GM12878 (cell line): ENCODE results near the gene CACNG4. TPM values are rescaled to one million over a fixed set of nuclear protein-coding genes. Genes with fewer than 3 reads are reported as not detected.

Experiments used
- ATAC-seq: fragments of 200-7000 bp; cut with Tn5 transposase; 3 replicates; pipeline ENCODE4 v1.9.1; 2020; ENCODE audit warnings: mild to moderate bottlenecking, moderate library complexity
- BruUV-seq: library from RNA; stranded (reverse); fragments of 400-500 nt; replicated peaks from 2 replicates; lab custom pipeline; 2021; lab: Mats Ljungman, UMichigan
- CTCF ChIA-PET: fragments of 300-600 bp; sonication (Branson Sonifier 250); formaldehyde crosslinking; extraction: SDS; loops from one replicate; lab custom pipeline; 2021; ENCODE audit warnings: inconsistent platforms; lab: Yijun Ruan, JAX
- POLR2A ChIA-PET: fragments of 350-600 bp; formaldehyde crosslinking; extraction: SDS; loops from one replicate; lab custom pipeline; 2021; ENCODE audit warnings: inconsistent platforms; lab: Charles Lee
- RAD21 ChIA-PET: fragments of 300-600 bp; sonication (Branson Sonifier 250); formaldehyde crosslinking; loops from one replicate; lab custom pipeline; 2023; ENCODE audit warnings: antibody characterized with exemption; ENCODE audit not compliant: unreplicated experiment; lab: Charles Lee
- SMC1A ChIA-PET: fragments of 300-600 bp; sonication (Branson Sonifier 250); formaldehyde crosslinking; loops from one replicate; lab custom pipeline; 2023; ENCODE audit not compliant: unreplicated experiment, uncharacterized antibody; lab: Charles Lee
- DNase-seq: peaks from one replicate; pipeline ENCODE4 v3.0.0-alpha.2; 2011; ENCODE audit warnings: low read depth, low spot score
- FAIRE-seq: peaks from 3 replicates; lab custom pipeline; 2011; peaks lifted over from hg19 to GRCh38; lab: Jason Lieb, UNC
- H2AFZ ChIP-seq: 2 replicates; pipeline ENCODE4 v1.6.0; 2011; ENCODE audit warnings: low read depth, low read length, control low read depth; ENCODE audit not compliant: control insufficient read depth
- H3K27ac ChIP-seq: 2 replicates; pipeline ENCODE4 v1.5.1; 2011; ENCODE audit warnings: control low read depth; ENCODE audit not compliant: control insufficient read depth, insufficient read depth
- H3K27me3 ChIP-seq, 2 experiments: replicated peaks in 1 of 2; 2 replicates each; pipeline versions ENCODE4 v1.6.0 to v1.6.1; 2011; ENCODE audit warnings: low read length in 1 of 2; ENCODE audit not compliant: control insufficient read depth in 2 of 2, insufficient read depth in 2 of 2
- H3K36me3 ChIP-seq, 2 experiments: 2 replicates each; pipeline ENCODE4 v1.5.1; 2011; ENCODE audit warnings: low read length in 1 of 2; ENCODE audit not compliant: control insufficient read depth in 2 of 2, insufficient read depth in 2 of 2
- H3K4me1 ChIP-seq: 2 replicates; pipeline ENCODE4 v1.6.1; 2011; ENCODE audit warnings: mild to moderate bottlenecking, low read length, moderate library complexity, mixed read lengths; ENCODE audit not compliant: control insufficient read depth, insufficient read depth
- H3K4me2 ChIP-seq: 2 replicates; pipeline ENCODE4 v1.6.0; 2011; ENCODE audit warnings: control low read depth; ENCODE audit not compliant: control insufficient read depth, insufficient read depth
- H3K4me3 ChIP-seq: fragments of 200-600 bp; sonication (generic); 2 replicates; pipeline ENCODE4 v1.5.1; 2016
- H3K79me2 ChIP-seq: 2 replicates; pipeline ENCODE4 v1.6.0; 2011; ENCODE audit warnings: low read length; ENCODE audit not compliant: control insufficient read depth, insufficient read depth
- H3K9ac ChIP-seq: 2 replicates; pipeline ENCODE4 v1.8.0; 2011; ENCODE audit warnings: low read length, control low read depth, mixed read lengths; ENCODE audit not compliant: control insufficient read depth, insufficient read depth
- H3K9me3 ChIP-seq: replicated peaks from 3 replicates; pipeline ENCODE4 v1.5.1; 2011; ENCODE audit warnings: mild to moderate bottlenecking, low read length; ENCODE audit not compliant: control insufficient read depth, insufficient read depth
- H4K20me1 ChIP-seq: 2 replicates; pipeline ENCODE4 v1.6.0; 2011; ENCODE audit not compliant: control insufficient read depth, insufficient read depth
- CEBPB ChIP-seq, 2 experiments: fragments of 150-350 bp in 1 of 2; IDR thresholded peaks; 2 replicates each; pipeline ENCODE4 v1.6.1; 2012 to 2014; ENCODE audit warnings: low read depth in 2 of 2, low read length in 2 of 2, borderline replicate concordance in 1 of 2, inconsistent platforms in 1 of 2
- EED ChIP-seq: sonication (generic); IDR thresholded peaks from 2 replicates; pipeline ENCODE4 v1.6.1; 2016; ENCODE audit warnings: antibody characterized with exemption, low read depth
- EGR1 ChIP-seq, 2 experiments: IDR thresholded peaks; 1 replicate in 1 of 2; 2 replicates in 1 of 2; pipeline ENCODE4 v1.6.1; 2011 to 2012; ENCODE audit warnings: low read depth in 2 of 2, low read length in 2 of 2, borderline replicate concordance in 1 of 2, mild to moderate bottlenecking in 1 of 2, moderate library complexity in 1 of 2
- GABPA ChIP-seq: IDR thresholded peaks from 2 replicates; pipeline ENCODE4 v1.6.1; 2014; ENCODE audit warnings: antibody characterized with exemption, low read depth, mild to moderate bottlenecking, inconsistent platforms
- IKZF1 ChIP-seq: fragments of 450-650 bp; conservative IDR thresholded peaks from 2 replicates; pipeline ENCODE4 v1.6.1; 2017; ENCODE audit warnings: antibody characterized with exemption, mild to moderate bottlenecking
- IRF4 ChIP-seq: IDR thresholded peaks from 2 replicates; pipeline ENCODE4 v1.6.1; 2011; ENCODE audit warnings: low read depth, low read length
- MEF2B ChIP-seq: fragments of 450-650 bp; IDR thresholded peaks from 2 replicates; pipeline ENCODE4 v1.6.1; 2018; ENCODE audit warnings: mild to moderate bottlenecking, moderate library complexity; ENCODE audit not compliant: partially characterized antibody, poor library complexity, severe bottlenecking
- NFIC ChIP-seq: IDR thresholded peaks from 2 replicates; pipeline ENCODE4 v1.6.1; 2012; ENCODE audit warnings: low read depth, mild to moderate bottlenecking, inconsistent platforms, low read length, moderate library complexity
- NFYB ChIP-seq: IDR thresholded peaks from 2 replicates; pipeline ENCODE4 v1.6.1; 2011; ENCODE audit warnings: low read depth, mild to moderate bottlenecking, low read length, improper control_type of control experiment, moderate library complexity; ENCODE audit not compliant: insufficient read depth
- NR2C1 ChIP-seq: fragments of 450-650 bp; IDR thresholded peaks from 2 replicates; pipeline ENCODE4 v1.6.1; 2017; ENCODE audit warnings: antibody characterized with exemption, mild to moderate bottlenecking, moderate library complexity
- RBBP5 ChIP-seq: fragments of 200-600 bp; sonication (generic); conservative IDR thresholded peaks from 2 replicates; pipeline ENCODE4 v1.6.1; 2016
- SUPT20H ChIP-seq: IDR thresholded peaks from 2 replicates; pipeline ENCODE4 v1.6.1; 2011; ENCODE audit warnings: low read depth, mild to moderate bottlenecking, low read length, moderate library complexity, borderline replicate concordance; ENCODE audit not compliant: control insufficient read depth
- WGBS: methylation state at CpG from one replicate; pipeline ENCODE4 v1.1.6; 2016; ENCODE audit warnings: low lambda C conversion rate; ENCODE audit not compliant: insufficient replicate concordance, insufficient coverage; ENCODE audit errors: missing lambda C conversion rate; 5-methylcytosine and 5-hydroxymethylcytosine counted together
- in situ Hi-C: fragments of 300-500 bp; cut with MboI; formaldehyde crosslinking; loops from 9 replicates; pipeline ENCODE4 v1.14.3; 2018; ENCODE audit warnings: mixed read lengths
- intact Hi-C: fragments of 100-400 bp; cut with micrococcal nuclease; formaldehyde crosslinking; loops from one replicate; pipeline ENCODE4 v1.14.2; 2022; ENCODE audit not compliant: unreplicated experiment
- polyA plus RNA-seq, 11 experiments: library from polyadenylated mRNA; depleted of rRNA in 4 of 11; unstranded in 6 of 11; stranded (reverse) in 5 of 11; fragments of >200 nt; fragmentation: Nextera tagmentation in 4 of 11; fragmentation: Illumina TruSeq in 1 of 11; extraction: Ambion mirVana in 4 of 11; extraction: Trizol in 1 of 11; gene quantifications; 1 replicate in 1 of 11; 2 replicates in 10 of 11; pipeline versions ENCODE4 v1.2.1 to v1.2.3, GENCODE V29; 2011 to 2016; ENCODE audit warnings: inconsistent platforms in 2 of 11, missing spikeins in 2 of 11, low read depth in 1 of 11
- total RNA-seq, 4 experiments: library from RNA; depleted of rRNA in 3 of 4; stranded (reverse); fragments of >200 nt in 3 of 4; fragmentation: Illumina TruSeq in 1 of 4; extraction: Trizol in 1 of 4; gene quantifications; 2 replicates each; pipeline versions ENCODE4 v1.2.1 to v1.2.3, GENCODE V29; 2013 to 2021
- TF ChIP-seq, protein P1 (sequence below): IDR thresholded peaks from 2 replicates; pipeline ENCODE4 v1.6.1; 2011; ENCODE audit warnings: low read depth, low read length, improper control_type of control experiment, borderline replicate concordance
- TF ChIP-seq, protein P2 (sequence below): IDR thresholded peaks from 2 replicates; pipeline ENCODE4 v1.6.1; 2012; ENCODE audit warnings: improper control_type of control experiment, low read depth, low read length; ENCODE audit not compliant: insufficient replicate concordance

The CACNG4 gene
- total and polyA plus RNA-seq, 10 of the 15 experiments (the other 5 are each of a cell fraction or from before 2014, with no cell fraction given), result 0.08 TPM; not detected in 8

DNA sequence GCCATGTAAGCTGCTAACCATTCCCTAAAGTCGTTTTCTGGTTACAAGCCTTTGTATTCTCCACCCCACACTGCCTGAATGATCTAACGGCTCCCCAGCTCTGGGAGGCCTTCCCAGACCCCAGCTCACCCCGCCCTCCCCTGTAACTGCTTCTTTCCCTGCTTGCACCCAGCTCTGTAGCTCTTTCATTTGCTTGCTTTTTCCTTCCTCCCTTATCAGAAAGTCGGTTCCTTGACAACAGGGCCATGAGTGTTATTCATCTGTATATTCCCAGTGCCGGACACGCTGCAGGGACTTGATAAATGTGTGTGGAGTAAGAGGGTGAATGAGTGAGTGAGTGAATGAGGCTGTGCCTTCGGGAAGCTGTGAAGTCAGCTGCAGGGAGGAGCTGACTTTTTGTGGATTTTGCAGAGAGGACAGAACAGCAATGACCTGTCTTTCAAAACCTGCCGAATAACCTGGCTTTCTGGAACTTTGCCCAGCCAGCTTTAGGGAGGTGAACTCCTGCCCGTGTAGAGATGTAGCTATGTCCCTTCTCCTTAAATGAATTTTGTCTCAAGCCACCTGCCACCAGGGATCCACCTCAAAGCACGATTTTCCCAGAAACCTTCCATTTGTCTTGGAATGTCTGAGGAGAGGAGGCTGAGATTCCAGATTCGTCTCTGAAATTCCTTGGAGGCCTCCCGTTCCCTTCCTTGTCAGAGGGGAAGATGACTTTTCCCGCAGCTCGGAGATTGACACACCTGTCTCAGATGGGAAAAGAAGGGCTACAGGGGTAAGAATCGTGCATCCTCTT, 20.0 kb upstream of the CACNG4 start:
- ATAC-seq, result no peak
- CTCF ChIA-PET, result interaction anchor here (0.6 kb wide), 1 partner anchor 45 kb away, joined by 3 read pairs; no protein-coding TSS in a partner anchor
- intact Hi-C loops (no loop called here), in situ Hi-C loops (no loop called here)
- Histone ChIP-seq H3K27me3 (peaks cover 1 to 3% of the 10 kb centered on the region in 2 experiments; a peak in 2 of 4 replicates), H3K27ac (no peak overlapping the region), H4K20me1 (no peaks in the 10 kb centered on the region), H3K79me2 (no peaks in the 10 kb centered on the region), H3K9me3 (no peaks in the 10 kb centered on the region), H3K4me1 (0 out of 2 replicates have a peak, but pooled peaks cover 3% of the 10 kb centered on the region), H2AFZ (no peak overlapping the region), H3K4me2 (no peak overlapping the region), H3K9ac (no peak overlapping the region), H3K36me3 (no peaks in the 10 kb centered on the region), H3K4me3 (no peak overlapping the region)
- no TSS peak for BruUV-seq
- DNase-seq, result no peak
- WGBS, result 17% methylated on average over 15 of the region's 15 CpGs
- SMC1A ChIA-PET, result interaction anchor here (1.2 kb wide), 1 partner anchor 13 kb away, joined by 3 read pairs; no protein-coding TSS in a partner anchor
- POLR2A ChIA-PET, result no interaction called here
- RAD21 ChIA-PET, result interaction anchor here (0.9 kb wide), 1 partner anchor 137 kb away, joined by 3 read pairs; no protein-coding TSS in a partner anchor
- FAIRE-seq, result no peak
- no peak for TF ChIP-seq EGR1 (IDR thresholded peaks at IDR 0.05; ENCODE audit: borderline replicate concordance in 1 of 2, low read depth in 2 of 2, low read length in 2 of 2)
- TF ChIP-seq IRF4, result no peak
- TF ChIP-seq GABPA, result no peak
- TF ChIP-seq RBBP5, result no peak
- TF ChIP-seq, protein P1, sequence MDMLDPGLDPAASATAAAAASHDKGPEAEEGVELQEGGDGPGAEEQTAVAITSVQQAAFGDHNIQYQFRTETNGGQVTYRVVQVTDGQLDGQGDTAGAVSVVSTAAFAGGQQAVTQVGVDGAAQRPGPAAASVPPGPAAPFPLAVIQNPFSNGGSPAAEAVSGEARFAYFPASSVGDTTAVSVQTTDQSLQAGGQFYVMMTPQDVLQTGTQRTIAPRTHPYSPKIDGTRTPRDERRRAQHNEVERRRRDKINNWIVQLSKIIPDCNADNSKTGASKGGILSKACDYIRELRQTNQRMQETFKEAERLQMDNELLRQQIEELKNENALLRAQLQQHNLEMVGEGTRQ, result no peak
- no peak for TF ChIP-seq NR2C1
- TF ChIP-seq, protein P2, sequence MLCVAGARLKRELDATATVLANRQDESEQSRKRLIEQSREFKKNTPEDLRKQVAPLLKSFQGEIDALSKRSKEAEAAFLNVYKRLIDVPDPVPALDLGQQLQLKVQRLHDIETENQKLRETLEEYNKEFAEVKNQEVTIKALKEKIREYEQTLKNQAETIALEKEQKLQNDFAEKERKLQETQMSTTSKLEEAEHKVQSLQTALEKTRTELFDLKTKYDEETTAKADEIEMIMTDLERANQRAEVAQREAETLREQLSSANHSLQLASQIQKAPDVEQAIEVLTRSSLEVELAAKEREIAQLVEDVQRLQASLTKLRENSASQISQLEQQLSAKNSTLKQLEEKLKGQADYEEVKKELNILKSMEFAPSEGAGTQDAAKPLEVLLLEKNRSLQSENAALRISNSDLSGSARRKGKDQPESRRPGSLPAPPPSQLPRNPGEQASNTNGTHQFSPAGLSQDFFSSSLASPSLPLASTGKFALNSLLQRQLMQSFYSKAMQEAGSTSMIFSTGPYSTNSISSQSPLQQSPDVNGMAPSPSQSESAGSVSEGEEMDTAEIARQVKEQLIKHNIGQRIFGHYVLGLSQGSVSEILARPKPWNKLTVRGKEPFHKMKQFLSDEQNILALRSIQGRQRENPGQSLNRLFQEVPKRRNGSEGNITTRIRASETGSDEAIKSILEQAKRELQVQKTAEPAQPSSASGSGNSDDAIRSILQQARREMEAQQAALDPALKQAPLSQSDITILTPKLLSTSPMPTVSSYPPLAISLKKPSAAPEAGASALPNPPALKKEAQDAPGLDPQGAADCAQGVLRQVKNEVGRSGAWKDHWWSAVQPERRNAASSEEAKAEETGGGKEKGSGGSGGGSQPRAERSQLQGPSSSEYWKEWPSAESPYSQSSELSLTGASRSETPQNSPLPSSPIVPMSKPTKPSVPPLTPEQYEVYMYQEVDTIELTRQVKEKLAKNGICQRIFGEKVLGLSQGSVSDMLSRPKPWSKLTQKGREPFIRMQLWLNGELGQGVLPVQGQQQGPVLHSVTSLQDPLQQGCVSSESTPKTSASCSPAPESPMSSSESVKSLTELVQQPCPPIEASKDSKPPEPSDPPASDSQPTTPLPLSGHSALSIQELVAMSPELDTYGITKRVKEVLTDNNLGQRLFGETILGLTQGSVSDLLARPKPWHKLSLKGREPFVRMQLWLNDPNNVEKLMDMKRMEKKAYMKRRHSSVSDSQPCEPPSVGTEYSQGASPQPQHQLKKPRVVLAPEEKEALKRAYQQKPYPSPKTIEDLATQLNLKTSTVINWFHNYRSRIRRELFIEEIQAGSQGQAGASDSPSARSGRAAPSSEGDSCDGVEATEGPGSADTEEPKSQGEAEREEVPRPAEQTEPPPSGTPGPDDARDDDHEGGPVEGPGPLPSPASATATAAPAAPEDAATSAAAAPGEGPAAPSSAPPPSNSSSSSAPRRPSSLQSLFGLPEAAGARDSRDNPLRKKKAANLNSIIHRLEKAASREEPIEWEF, result no peak
- no peak for TF ChIP-seq NFIC
- TF ChIP-seq IKZF1, result no peak
- no peak for TF ChIP-seq CEBPB (IDR thresholded peaks at IDR 0.05; ENCODE audit: borderline replicate concordance in 1 of 2, low read depth in 2 of 2, low read length in 2 of 2)
- TF ChIP-seq NFYB, result no peak
- no peak for TF ChIP-seq SUPT20H
- TF ChIP-seq MEF2B, result no peak
- no peak for TF ChIP-seq EED
